Kidney capillary endothelial cell (primary cell): ENCODE data around the gene NAGA.
A peak's percentile ranks its signal among the peaks of the same experiment; 100 is the strongest.
"Not testable (repeated sequence)": the region's sequence is repeated elsewhere in the genome, so short reads cannot be mapped to it uniquely, and the experiment has no call there.

Experiments used
- DNase-seq: peaks from one replicate; pipeline ENCODE4 v3.0.0-alpha.2; 2018; ENCODE audit warnings: low spot score

NAGA gene

DNA sequence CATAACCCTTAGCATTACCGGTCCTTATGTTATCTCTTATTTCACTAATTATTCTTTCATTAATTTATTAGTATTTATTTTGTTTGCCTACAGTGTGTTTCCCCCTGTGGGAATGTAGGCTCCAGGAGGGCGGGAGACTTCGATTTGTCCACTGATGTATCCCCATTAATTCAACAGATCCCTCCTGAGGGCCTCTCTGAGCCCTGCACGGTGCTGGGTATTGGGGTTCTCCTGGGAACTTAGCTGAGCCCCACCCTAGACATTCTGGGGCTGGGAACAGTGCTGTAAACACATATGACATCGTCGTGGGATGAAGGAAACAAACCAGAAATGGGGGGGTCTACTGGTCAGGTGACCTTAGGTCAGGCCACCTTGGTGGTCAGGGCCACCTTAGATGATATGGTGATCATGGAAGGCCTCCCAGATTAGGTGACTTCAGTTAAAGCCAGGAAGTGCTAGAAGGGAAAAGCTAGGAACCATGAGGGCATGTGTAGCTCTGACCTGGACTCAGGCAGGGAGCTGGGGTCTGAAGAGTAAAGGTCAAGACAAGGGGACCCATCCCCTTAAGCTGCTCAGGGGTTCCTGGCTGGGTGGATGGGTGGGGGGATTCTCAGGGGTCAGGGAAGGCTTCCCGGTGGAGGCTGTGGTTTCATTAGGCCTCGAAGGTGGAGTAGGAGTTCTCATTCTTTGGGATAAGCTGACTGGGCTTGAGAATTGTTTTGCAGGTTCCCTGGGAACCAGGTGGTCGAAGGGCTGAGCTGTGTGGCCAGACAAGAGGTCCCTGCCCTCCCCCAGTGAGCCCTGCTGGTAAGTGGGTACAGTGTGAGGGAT, 4.4 kb upstream of the NAGA start:
- no peak for DNase-seq

DNA sequence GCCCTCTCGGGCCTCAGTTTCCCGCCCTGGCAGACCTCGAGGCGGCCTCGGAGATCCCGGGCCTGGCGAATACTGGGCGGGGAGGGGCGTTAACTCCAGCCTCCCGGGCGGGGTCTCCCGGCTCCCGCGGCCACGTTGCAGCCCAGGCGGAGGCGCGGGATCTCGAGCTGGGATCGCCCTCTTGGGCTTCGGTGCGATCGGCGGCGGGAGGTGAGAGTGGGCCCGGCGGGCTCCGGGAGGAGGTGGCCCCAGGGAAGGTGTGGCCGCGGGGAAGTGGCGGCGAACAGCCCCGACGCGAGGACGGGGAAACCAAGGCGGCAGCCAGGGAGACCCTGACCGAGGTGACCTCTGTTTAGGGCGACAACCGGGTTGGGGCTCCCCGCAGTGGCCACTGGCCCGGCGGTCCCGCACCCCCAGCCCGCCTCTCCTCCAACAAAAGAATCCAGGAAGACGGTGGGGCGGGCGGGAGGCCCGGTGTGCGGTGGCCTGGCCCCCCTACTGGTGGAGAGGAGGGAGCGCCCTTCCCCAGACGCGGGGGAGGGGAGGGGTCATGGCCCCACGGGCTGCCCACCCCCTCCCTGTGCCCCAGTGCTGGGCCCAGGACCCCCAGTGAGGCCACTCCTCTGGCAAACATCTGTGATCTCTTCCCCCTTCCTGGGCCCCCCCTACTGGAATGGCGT, 3.7 kb upstream of the NAGA start, which contains the start of gene PHETA2:
TSS of gene PHETA2 (plus strand) at position 117 of the 680 bp plus-strand sequence. CDS start 3,046 bp downstream, outside the sequence.
- peak; percentile 16 for DNase-seq

DNA sequence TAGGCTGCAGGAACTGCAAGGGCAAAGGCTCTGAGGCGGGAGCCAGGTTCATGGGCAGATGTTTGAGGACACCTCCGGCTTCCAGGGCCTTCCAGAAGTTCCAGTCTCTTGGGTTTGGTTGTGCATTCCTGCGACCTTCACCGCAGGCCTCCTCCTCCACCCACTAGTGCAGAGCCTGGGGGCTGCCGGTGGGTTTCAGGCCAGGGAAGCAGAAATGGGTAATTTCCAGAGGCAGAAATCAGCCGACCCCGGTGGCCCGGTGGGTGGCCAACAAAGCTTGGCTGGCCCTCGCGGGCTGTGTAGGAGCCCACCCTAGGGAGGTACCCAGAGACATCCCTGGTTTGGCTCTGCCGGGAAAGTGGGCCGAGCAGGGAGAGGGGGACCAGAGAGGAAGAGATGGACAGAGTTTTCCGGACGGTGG, 3.0 kb upstream of the NAGA start:
- DNase-seq: no peak

DNA sequence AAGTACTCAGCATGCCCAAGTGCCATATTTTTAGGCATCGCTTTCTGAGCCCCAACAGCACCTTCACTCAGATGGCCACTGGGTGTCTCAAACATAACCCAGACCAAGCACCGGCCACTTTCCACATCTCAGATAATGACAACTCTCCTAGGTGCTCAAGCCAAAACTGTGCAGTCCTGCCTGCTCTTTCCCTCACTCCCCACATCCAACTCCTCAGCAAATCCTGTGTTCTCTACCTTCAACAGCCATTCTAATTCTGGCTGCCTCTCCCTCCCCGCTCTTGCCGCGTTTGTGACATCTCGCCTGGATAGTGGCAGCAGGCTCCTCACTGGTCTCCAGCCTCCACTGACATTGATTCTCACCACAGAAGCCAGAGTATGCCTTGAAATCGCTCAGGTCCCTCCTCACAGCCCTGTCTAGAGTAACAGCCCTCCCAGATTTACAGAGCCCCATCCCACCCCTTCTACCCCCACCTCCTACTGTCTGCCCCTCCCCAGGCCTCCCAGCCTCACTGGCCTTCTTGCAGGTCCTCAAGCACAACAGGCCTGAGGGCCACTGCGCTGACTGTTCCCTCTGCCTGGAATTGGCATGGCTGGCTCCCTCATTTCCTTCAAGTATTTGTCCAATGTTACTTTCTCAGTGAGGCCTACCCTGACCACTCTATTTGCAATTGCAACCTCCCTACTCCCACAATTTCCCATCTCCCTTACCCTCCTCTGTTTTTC, 2.2 kb upstream of the NAGA start:
- no peak for DNase-seq

DNA sequence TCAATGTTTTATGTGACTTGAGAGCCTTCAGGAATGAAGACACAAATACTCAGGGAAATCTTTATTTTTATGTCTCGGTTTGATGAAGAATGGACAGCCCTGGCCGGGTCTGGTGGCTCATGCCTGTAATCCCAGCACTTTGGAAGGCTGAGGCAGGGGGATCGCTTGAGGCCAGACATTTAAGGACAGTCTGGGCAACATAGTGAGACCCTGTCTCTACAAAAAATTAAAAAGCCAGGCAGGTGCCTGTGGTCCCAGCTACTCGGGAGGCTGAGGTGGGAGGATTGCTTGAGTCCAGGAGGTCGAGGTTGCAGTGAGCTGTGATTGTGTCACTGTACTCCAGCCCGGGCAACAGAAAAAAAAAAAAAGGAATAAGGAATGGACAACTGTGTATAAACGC, 896 bp upstream of the NAGA start:
- DNase-seq: not testable (repeated sequence)

DNA sequence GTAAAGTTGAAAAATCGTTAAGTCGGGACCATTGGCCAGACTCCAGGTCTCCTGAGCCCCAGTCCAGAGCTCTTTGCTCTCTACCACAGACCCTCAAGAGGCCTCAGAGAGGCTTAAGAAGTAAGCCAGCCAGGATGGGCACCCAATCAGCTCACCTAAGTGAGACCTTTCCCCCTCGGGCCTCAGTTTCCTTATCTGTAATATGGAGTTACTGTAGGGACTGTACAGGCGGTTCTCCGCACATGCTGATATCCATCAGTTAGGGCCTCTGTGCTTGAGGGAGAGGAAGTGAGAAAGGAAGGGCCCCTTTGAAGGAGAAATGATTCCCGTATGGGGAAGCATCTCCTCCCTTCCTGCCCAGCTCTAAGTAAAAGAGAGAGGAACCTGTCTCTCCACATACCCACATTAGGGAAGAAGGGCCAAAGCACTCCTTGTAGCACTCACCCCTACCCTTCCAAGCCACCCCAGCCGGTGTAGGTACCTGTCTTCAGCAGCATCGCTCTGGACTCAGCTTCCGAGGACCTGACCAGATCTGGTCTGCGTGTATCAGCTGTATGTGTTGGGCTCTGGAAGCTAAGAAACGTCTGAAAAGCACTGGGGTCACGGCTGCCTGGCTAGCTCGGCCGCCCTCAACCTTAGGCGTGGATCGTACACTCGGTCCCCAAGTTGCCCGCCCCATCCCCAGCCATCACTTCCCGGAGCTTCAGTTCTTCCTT, 653 bp downstream of the NAGA start:
- DNase-seq: no peak

DNA sequence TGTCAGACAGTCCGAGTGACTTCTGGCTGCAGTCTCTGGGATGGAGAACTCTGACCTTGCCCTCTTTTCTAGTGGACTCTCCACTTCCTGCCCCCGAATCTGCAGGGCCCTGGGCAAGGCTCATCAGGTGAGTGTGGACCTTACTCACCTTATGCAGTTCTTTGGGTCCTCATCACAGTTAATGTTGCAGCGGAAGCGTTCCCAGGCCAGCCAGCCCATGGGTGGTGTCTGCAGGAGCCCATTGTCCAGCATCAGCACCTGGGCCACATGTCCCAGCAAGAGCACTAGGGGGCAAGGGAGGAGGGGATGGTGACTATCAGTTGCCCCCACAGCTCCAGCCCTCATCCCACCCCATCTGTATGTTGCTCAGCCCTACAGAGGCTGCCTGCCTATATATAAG, 2.3 kb downstream of the NAGA start:
- DNase-seq: no peak

DNA sequence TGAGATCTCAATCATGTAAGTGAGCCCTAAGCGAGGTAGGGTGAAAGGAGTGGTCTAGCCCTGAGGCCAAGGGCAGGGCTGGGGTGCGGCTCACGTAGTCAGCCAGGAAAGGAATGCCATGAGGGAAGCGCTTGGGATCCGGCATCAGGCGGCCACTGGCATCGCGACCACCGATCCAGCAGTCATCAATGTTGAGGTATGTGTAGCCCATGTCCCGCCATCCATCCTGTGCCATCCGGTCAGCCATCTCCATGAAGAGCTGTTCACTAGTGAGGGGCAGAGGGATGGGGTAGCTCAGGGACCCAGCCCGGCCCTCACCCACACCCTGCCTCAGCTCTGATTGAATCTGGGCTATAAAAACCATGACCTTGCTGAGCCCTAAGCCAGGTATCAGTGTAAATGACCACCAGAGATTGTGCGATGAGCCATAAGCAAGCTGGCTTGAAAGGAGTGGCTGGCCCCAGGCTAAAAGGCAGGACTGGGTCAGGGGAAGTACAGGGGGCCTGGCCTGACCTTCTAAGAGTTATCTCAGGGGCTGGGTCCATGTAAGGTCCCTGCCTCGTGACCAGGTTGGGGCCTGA, 2.9 kb downstream of the NAGA start:
- no peak for DNase-seq

DNA sequence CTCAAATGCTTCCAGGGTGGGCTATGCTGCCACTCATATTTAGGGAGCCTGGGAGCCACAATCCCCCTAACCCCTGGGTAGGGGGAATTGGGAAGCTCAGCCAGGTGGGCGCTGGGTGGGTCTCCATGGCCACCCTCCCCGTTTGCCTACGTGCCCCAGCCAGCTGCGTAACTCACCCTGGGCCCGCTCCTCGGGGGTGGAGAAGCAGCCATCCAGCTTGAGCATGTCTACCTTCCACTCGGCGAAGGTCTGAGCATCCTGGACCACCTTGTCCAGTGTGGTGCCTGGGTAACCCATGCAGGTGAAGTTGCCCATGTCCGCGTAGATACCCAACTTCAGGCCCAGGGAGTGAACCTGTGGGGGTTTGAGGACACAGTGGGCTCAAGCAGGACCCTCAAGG, 3.7 kb downstream of the NAGA start:
- DNase-seq: no peak

DNA sequence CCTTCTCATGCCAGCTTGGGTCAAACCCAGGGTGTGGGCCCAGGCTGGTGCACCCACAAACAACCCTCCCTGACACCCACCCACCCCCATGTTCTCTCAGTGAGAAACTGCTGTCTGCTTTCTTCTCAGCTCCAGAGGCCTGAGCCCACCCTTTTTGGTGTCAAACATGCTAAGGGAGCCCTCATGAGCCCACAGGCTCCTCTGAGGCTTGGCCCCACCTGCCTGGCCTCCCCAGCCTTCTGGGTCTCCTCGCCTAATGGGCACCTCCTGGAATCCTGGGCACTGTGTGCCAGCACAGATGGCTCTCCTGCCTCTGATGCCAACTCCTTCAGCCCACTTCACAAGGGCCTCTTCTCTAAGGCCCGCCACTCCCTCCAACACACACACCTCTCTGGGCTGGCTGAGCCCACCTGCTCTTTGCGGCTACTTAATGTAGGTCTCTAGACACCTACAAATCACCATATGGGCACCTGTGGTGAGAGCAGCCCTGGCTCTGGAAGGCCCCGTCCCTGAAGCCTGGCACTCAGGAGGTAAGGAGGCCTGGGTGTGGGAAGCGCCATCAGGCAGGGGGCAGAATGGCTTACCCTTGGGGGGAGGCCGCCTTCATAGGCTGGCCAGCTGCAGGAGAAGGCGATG, 4.4 kb downstream of the NAGA start:
- no peak for DNase-seq

DNA sequence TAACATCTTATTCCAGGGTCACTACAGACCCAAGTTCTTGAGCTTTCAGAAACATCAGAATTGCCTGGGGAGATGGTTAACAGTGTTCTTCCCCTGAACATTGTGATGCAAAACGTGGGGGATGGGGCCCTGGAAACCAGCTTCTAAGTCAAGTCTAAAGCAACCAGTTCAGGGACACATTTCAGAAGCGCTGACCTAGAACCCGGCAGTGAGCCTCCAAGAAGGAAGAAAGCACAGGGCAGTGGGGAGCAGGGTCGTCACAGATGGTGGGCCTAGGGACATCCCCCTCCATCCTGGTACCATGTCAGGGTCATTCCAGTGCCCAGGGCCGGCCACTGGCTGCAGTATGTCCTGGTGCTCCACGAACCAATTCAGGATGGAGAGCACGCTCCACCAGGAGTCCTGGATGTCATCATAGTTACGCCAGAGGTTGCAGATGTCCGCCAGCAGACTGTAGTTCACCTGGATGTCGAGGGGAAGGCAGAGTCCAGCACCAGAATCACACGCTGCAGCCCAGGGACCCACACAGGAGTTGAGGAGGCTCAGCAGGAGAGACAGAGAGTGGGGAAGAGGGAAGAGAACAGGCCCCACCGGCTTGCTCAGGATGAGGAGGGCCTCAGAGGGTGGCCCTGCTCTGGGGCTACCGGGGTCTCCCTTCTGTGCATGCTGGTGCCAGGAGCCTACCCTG, 5.0 kb downstream of the NAGA start:
- DNase-seq: no peak

DNA sequence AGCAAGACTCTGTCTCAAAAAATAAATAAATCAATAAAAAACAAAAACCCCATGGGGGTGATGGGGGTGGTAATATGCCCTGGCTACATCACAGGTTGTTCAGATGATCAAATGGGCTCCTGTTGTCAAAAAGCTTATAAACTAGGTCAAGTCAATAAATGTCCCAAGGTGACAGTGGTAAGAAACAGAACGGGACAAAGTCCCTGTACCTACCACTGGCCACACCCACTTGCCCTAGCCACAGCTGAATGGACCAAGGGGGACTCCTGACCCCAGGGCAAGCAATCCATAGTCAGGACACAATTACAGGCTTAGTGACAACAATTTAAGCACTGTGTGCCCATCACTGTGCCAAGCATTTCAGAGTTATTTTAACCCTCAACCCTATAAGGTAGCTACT, 6.0 kb downstream of the NAGA start:
- DNase-seq: no peak

DNA sequence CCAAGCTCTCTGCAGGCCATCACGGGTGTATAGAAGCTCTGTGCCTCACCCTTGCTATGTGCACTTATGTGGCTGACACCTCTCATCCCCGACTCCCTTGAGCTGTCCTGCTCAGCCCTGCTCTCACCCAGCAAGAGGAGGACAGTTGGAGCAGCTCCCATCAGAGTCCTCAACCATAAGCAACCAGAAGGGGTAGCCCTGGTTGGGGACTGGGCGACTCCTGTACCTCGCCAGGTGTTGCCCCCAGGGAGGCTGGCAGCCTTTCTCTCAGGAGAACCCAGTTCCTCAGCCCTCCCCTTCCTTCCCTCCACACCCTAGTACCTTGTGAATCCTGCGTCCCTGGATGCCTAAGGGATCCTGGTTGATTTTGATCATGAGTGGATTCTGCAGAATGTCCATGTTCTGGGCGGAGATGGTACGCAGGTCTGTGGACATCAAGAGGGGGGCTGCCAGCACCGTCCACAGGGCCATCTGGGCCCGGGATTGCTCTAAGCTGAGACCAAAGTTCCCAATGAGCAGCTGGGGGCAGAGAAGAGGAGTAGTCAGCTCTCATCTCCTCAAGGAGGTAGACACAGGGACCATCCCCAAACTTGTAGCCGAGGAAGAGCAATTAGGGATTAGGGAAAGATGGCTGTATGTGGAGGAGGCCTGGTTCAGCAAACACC, 8.0 kb downstream of the NAGA start:
- DNase-seq: no peak

DNA sequence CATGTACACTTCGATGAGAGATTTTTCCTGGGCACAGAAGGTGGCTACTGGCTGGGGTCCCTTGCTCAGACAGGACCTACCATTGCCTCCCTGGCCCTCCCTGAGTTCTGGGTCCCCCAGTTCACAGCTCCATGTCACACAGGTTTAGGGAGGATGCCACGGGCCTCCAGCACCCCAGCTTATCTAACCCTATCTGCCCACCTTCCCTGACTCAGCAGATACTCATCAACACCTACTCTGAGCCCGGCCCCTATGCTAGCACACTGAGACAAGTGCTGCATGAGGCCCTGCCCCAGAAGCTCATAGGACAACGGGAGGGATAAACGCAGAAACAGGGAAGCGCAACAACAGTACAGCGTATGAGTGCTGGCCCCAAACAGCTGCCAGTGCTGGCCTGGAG, 9.6 kb downstream of the NAGA start:
- no peak for DNase-seq

DNA sequence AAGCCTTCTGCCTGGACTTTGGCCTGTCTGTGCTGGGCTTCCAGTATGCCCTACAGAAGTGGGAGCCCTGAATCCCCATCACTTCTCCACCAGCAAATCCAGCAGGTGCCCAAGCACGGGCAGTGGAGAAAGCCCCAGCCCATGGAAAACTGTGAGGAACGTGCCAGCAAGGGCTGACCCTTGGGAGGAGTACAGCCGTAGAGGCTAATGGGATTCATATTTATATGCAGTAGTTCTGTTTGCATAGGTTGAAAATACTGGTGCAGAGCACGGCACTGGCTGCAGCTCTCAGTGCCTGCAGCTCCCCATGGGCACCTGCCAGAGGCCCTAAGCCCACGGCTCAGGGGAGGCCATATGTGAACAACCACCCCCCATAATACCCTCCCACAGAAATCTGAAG, 10.1 kb downstream of the NAGA start:
- no peak for DNase-seq

DNA sequence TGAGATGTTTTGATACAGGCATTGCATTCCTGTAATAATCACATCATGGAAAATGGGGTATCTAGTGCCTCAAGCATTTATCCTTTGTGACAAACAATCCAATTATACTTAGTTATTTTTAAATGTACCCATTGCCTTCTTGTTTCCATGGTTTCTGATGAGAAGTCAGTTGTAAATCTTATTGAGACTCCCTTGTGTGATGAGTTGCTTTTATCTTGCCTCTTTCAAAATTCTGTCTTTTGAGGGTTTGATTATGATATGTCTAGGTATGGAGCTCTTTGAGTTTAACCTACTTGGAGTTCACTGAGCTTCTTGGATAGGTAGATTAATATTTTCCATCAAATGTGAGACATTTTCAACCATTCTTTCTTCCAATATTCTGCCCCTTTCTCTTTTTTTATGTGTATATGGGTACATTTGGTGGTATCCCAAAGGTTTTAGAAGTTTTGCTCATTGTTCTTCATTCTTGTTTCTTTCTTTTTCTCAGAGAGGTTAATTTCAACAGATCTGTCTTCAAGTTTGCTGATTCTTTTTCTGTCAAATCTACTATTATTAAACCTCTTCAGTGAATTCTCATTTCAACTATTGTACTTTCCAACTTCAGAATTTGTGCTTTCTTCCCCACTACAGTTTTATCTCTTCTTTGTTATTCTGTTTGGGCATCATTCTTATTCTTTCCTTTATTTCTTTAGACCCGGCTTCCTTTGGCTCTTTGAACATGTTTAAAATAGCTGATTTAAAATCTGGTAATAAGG, 13.7 kb downstream of the NAGA start:
- DNase-seq: no peak

DNA sequence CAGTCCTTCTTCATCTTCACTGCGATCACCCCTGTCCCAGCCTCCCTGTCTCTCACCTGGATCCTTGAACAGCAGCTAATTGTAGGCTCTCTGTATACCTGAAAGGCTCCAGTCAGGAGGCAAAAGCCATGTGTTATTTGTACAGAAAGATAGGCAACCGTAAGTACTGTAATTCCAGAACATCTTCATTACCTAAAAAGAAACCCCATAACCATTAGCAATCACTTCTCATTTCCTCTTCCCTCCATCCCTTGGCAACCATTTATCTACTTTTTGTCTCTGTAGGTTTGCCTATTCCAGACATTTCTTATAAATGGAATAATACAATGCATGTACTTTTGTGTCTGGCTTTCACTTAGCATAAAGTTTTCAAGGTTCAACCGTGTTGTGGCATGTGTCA, 17.8 kb downstream of the NAGA start:
- no peak for DNase-seq

DNA sequence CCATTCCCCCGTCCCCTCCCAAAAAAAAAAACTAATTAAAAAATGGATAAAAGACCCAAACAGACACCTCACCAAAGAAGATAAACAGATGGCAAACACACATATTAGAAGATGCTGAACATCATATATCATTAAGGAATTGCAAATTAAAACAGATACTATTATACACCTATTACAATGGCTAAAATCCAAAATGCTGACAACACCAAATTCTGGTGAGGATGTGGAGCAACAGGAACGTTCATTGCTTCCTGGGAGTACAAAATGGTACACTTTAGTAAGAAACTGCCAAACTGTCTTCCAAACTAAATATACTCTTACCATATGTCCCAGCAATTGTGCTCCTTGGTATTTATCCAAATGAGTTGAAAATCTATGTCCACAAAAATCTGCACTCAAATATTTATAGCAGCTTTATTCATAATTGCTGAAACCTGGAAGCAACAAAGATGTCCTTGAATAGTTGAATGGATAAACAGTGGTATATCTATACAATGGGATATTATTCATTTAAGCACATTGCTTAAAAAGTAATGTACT, 19.9 kb downstream of the NAGA start:
- no peak for DNase-seq

DNA sequence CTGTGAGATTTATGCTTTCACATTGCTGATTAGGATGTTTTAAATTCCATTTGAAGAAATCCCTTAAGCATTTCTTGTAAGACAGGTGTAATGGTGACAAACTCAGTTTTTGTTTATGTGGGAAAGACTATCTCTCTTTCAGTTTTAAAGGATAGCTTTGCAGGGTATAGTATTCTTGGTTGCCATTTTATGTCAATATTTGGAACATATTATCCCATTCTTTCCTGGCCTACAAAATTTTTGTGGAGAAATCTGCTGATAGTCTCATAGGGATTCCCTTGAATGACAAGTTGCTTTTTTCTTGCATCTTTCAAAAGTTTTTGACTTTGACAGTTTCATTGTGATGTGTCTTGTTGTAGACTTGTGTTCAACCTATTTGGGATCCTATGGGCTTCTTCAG, 28.8 kb downstream of the NAGA start:
- no peak for DNase-seq
